Measurements from ENCODE around the gene C9orf78. TPM values are rescaled to one million over a fixed set of nuclear protein-coding genes. Genes with fewer than 3 reads are reported as not detected.
A peak's percentile ranks its signal among the peaks of the same experiment; 100 is the strongest.

Gene C9orf78
- total RNA-seq, 1 experiment from 2014 or later, result 36.4 TPM

DNA sequence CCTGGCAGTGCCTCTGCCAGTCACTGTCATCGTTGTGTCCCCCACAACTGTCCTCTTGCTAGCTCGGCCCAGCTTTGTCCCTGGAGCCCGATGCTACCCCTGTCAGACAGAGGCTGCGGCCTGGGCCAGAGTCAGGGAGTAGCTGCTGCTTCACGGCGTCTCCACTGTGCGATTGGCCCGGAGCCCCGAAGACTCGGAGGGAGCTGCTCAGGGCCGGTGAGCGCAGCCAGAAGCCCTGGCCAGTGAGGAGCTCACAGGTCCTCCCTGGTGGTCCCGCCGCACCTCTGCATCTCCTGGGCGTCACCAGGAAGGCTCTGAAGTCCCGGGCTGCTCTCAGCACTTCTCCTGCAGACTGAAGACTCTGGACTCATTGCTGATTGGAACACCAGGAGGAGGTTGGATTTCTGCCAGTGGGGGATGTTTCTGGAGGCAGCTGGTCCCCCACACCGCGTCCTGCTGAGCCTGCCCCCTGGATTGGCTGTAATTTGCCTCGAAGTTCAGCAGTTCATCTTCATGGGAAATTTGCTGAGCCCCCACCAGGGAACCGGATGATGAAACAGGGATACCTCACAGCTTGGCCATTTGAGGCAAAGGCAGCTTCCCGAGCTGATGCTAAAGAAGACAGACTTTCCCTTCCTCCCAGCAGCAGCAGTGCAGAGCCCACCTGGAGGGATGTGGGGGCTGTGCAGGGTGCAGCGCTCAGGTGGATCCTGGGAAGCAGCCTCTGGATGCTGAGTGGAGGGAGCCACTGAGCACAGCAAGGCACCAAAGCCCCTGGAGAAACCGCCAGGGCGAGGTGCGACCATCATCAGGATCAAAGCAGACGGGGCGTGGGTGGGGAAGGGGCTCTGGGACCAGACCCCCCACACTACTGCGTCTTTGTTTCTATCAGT lies 45.8 kb upstream of the C9orf78 start (continued):
- TF ChIP-seq, protein P1, sequence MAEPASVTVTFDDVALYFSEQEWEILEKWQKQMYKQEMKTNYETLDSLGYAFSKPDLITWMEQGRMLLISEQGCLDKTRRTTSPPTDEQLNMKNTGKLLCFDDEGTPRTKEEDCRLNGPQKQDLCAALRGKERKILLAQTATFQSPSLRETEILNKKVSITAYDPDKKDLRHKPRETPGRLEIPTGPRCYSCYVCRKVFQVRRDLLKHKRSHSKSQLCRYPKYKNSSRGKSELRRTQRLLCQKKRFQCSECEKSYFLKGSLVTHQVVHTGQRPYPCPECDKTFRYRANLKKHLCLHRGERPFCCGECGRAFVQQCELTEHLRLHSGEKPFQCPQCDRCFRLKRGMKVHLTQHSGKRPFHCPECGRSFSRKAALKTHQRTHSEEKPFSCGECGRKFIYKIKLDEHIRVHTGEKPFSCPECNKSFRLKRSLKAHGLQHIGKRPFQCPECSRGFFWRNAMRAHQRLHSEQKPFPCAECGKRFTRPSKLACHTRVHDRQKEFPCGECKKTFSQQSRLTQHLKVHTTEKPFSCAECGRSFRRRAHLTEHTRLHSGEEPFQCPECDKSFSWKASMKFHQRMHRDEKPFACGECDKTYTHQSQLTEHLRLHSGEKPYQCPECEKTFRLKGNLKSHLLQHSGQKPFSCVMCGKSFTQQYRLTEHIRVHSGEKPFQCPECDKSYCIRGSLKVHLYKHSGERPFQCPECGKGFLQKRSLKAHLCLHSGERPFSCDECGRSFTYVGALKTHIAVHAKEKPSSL (CRISPR knock-in tag; conservative IDR thresholded peaks at IDR 0.05), result no peak
- TF ChIP-seq PRRX2 (CRISPR knock-in tag; IDR thresholded peaks at IDR 0.05), result no peak
- no peak for TF ChIP-seq CREM (CRISPR knock-in tag; IDR thresholded peaks at IDR 0.05)
- TF ChIP-seq, protein P2, sequence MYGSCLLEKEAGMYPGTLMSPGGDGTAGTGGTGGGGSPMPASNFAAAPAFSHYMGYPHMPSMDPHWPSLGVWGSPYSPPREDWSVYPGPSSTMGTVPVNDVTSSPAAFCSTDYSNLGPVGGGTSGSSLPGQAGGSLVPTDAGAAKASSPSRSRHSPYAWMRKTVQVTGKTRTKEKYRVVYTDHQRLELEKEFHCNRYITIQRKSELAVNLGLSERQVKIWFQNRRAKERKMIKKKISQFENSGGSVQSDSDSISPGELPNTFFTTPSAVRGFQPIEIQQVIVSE (CRISPR knock-in tag; IDR thresholded peaks at IDR 0.05; ENCODE audit: borderline replicate concordance), result no peak

DNA sequence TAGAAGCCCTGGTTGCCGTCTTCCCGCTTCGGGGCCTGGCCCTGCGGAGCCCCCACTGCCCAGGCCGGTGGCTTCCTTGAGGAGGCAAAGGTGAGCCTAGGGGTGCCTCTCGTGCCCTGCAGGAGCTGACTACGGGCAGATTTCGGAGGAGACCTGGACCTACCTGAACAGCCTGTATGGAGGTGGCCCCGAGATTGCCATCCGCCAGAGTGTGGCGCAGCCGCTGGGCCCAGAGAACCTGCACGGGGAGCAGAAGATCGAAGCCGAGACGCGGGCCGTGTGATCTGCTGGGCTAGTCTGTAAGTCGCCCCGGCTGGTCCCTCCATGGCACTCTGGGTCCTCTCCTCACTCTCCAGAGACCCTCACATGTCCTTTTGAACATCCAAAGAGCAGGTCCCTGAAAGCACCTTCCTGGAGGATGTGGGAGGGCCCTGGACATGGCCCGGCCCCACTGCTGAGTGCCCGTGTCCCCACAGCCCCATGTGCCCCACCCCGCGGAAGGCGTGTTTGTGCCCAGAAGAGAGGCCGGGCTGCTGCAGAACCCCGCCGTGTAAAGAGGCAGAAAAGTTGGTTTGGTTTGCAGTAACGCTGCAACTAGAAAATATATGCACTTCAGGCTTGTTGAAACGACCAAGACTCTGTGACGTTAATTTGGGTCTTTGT lies 45.0 kb upstream of the C9orf78 start:
- ATAC-seq, result no peak
- TF ChIP-seq E2F5 (CRISPR knock-in tag; IDR thresholded peaks at IDR 0.05) (no peak), ETV6 (CRISPR knock-in tag; IDR thresholded peaks at IDR 0.05) (no peak), FOXK1 (CRISPR knock-in tag; IDR thresholded peaks at IDR 0.05) (no peak), ZNF416 (CRISPR knock-in tag; IDR thresholded peaks at IDR 0.05) (no peak), ZNF512 (CRISPR knock-in tag; IDR thresholded peaks at IDR 0.05; ENCODE audit: borderline replicate concordance) (no peak), OVOL2 (CRISPR knock-in tag; IDR thresholded peaks at IDR 0.05; ENCODE audit: borderline replicate concordance) (no peak), ZNF219 (CRISPR knock-in tag; IDR thresholded peaks at IDR 0.05; ENCODE audit: borderline replicate concordance) (no peak), NFE2L1 (CRISPR knock-in tag; IDR thresholded peaks at IDR 0.05) (no peak), ZNF317 (CRISPR knock-in tag; IDR thresholded peaks at IDR 0.05; ENCODE audit: borderline replicate concordance, low read depth) (no peak), FOXJ3 (CRISPR knock-in tag; IDR thresholded peaks at IDR 0.05; ENCODE audit: borderline replicate concordance) (no peak), STAT6 (CRISPR knock-in tag; conservative IDR thresholded peaks at IDR 0.05; ENCODE audit: low read depth) (no peak), ZBTB21 (CRISPR knock-in tag; IDR thresholded peaks at IDR 0.05; ENCODE audit: borderline replicate concordance) (no peak), FOXP4 (CRISPR knock-in tag; IDR thresholded peaks at IDR 0.05) (no peak)
- TF ChIP-seq, protein P3, sequence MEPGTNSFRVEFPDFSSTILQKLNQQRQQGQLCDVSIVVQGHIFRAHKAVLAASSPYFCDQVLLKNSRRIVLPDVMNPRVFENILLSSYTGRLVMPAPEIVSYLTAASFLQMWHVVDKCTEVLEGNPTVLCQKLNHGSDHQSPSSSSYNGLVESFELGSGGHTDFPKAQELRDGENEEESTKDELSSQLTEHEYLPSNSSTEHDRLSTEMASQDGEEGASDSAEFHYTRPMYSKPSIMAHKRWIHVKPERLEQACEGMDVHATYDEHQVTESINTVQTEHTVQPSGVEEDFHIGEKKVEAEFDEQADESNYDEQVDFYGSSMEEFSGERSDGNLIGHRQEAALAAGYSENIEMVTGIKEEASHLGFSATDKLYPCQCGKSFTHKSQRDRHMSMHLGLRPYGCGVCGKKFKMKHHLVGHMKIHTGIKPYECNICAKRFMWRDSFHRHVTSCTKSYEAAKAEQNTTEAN (CRISPR knock-in tag; IDR thresholded peaks at IDR 0.05), result no peak
- TF ChIP-seq, protein P2 (CRISPR knock-in tag; IDR thresholded peaks at IDR 0.05; ENCODE audit: borderline replicate concordance), result no peak
- TF ChIP-seq, protein P4, sequence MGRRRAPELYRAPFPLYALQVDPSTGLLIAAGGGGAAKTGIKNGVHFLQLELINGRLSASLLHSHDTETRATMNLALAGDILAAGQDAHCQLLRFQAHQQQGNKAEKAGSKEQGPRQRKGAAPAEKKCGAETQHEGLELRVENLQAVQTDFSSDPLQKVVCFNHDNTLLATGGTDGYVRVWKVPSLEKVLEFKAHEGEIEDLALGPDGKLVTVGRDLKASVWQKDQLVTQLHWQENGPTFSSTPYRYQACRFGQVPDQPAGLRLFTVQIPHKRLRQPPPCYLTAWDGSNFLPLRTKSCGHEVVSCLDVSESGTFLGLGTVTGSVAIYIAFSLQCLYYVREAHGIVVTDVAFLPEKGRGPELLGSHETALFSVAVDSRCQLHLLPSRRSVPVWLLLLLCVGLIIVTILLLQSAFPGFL (CRISPR knock-in tag; IDR thresholded peaks at IDR 0.05; ENCODE audit: borderline replicate concordance), result no peak
- Mint-ChIP-seq H3K36me3 (no peaks in the 10 kb centered on the region), H3K27ac (peak overlapping the region; percentile 74; the same call in 1 of the 2 replicates), H3K4me3 (no peak overlapping the region), H3K9me3 (no peaks in the 10 kb centered on the region), H3K4me1 (peaks cover 12% of the 10 kb centered on the region), H3K27me3 (ENCODE audit: low read depth) (no peaks in the 10 kb centered on the region)
- ChIA-PET CTCF (no interaction called here), POLR2A (interaction anchor here (0.5 kb wide), 1 partner anchor 159 kb away, joined by 5 read pairs; no protein-coding TSS in a partner anchor)
- DNase-seq (ENCODE audit: low spot score), result no peak
